H9 (cell line): ENCODE results near the gene ARHGAP22. TPM values are rescaled to one million over a fixed set of nuclear protein-coding genes. Genes with fewer than 3 reads are reported as not detected.

Source experiments
- DNase-seq: peaks from one replicate; pipeline ENCODE4 v3.0.0-alpha.2; 2017
- H2AFZ ChIP-seq: one replicate; pipeline ENCODE4 v1.6.1; 2013; ENCODE audit warnings: mild to moderate bottlenecking, low read length, control low read depth, moderate library complexity
- H2AK5ac ChIP-seq: 2 replicates; pipeline ENCODE4 v1.6.1; 2013; ENCODE audit warnings: low read length, control low read depth, mixed read lengths; ENCODE audit not compliant: insufficient read length
- H2BK120ac ChIP-seq: one replicate; pipeline ENCODE4 v1.6.1; 2013; ENCODE audit warnings: low read depth, mild to moderate bottlenecking, low read length, control low read depth, inconsistent platforms; ENCODE audit not compliant: poor library complexity, severe bottlenecking
- H2BK12ac ChIP-seq: 2 replicates; pipeline ENCODE4 v1.6.1; 2013; ENCODE audit warnings: low read length, control low read depth, mixed read lengths, low read depth; ENCODE audit not compliant: insufficient read length
- H2BK15ac ChIP-seq: 2 replicates; pipeline ENCODE4 v1.6.1; 2013; ENCODE audit warnings: low read depth, low read length, control low read depth
- H2BK20ac ChIP-seq: one replicate; pipeline ENCODE4 v1.6.1; 2013; ENCODE audit warnings: low read depth, mild to moderate bottlenecking, low read length, control low read depth, inconsistent platforms; ENCODE audit not compliant: poor library complexity, severe bottlenecking
- H2BK5ac ChIP-seq: 2 replicates; pipeline ENCODE4 v1.6.1; 2013; ENCODE audit warnings: low read length, control low read depth, mixed read lengths; ENCODE audit not compliant: insufficient read length
- H3K14ac ChIP-seq: 2 replicates; pipeline ENCODE4 v1.6.1; 2013; ENCODE audit warnings: low read length, control low read depth; ENCODE audit not compliant: insufficient read depth
- H3K18ac ChIP-seq: 2 replicates; pipeline ENCODE4 v1.6.1; 2013; ENCODE audit warnings: low read depth, mild to moderate bottlenecking, mixed read lengths, low read length, control low read depth; ENCODE audit not compliant: insufficient read length
- H3K23ac ChIP-seq: 2 replicates; pipeline ENCODE4 v1.6.1; 2013; ENCODE audit warnings: low read length, control low read depth, mixed read lengths, low read depth; ENCODE audit not compliant: insufficient read length
- H3K23me2 ChIP-seq: 2 replicates; pipeline ENCODE4 v1.6.1; 2013; ENCODE audit warnings: low read depth, mild to moderate bottlenecking, mixed read lengths, low read length, control low read depth; ENCODE audit not compliant: insufficient read length, poor library complexity, severe bottlenecking
- H3K27ac ChIP-seq: 2 replicates; pipeline ENCODE4 v1.5.1; 2013; ENCODE audit warnings: low read length, control low read depth, mixed read lengths, low read depth; ENCODE audit not compliant: insufficient read length
- H3K27me3 ChIP-seq: 2 replicates; pipeline ENCODE4 v1.6.1; 2013; ENCODE audit warnings: low read length, control low read depth, inconsistent platforms; ENCODE audit not compliant: insufficient read depth
- H3K4ac ChIP-seq: 2 replicates; pipeline ENCODE4 v1.6.1; 2013; ENCODE audit warnings: low read depth, mild to moderate bottlenecking, control low read depth, inconsistent platforms, low read length, moderate library complexity
- H3K4me1 ChIP-seq: 2 replicates; pipeline ENCODE4 v1.6.1; 2013; ENCODE audit warnings: low read length, control low read depth, inconsistent platforms; ENCODE audit not compliant: insufficient read depth
- H3K4me2 ChIP-seq: 2 replicates; pipeline ENCODE4 v1.6.1; 2013; ENCODE audit warnings: low read length, control low read depth, mixed read lengths; ENCODE audit not compliant: insufficient read length, insufficient read depth
- H3K56ac ChIP-seq: 2 replicates; pipeline ENCODE4 v1.6.1; 2013; ENCODE audit warnings: low read depth, mild to moderate bottlenecking, mixed read lengths, low read length, control low read depth; ENCODE audit not compliant: insufficient read length
- H3K79me1 ChIP-seq: 2 replicates; pipeline ENCODE4 v1.6.1; 2013; ENCODE audit warnings: low read depth, mild to moderate bottlenecking, moderate library complexity, low read length, control low read depth, inconsistent platforms; ENCODE audit not compliant: insufficient read depth, poor library complexity, severe bottlenecking
- H3K79me2 ChIP-seq: 2 replicates; pipeline ENCODE4 v1.6.1; 2013; ENCODE audit warnings: low read length, control low read depth, inconsistent platforms; ENCODE audit not compliant: insufficient read depth
- H3K9ac ChIP-seq: 2 replicates; pipeline ENCODE4 v1.6.1; 2013; ENCODE audit warnings: low read length, control low read depth, mixed read lengths; ENCODE audit not compliant: insufficient read length; ENCODE audit errors: extremely low read depth
- H3K9me3 ChIP-seq: one replicate; pipeline ENCODE4 v1.6.1; 2013; ENCODE audit warnings: low read depth, low read length, inconsistent platforms; ENCODE audit not compliant: control insufficient read depth
- H3T11ph ChIP-seq: one replicate; pipeline ENCODE4 v1.6.1; 2013; ENCODE audit warnings: mild to moderate bottlenecking, low read length, control low read depth, inconsistent platforms
- H4K20me1 ChIP-seq: one replicate; pipeline ENCODE4 v1.6.1; 2013; ENCODE audit not compliant: control insufficient read depth, insufficient read length, insufficient read depth
- H4K5ac ChIP-seq: 2 replicates; pipeline ENCODE4 v1.6.1; 2013; ENCODE audit warnings: low read depth, mild to moderate bottlenecking, mixed read lengths, low read length, control low read depth; ENCODE audit not compliant: insufficient read length
- H4K8ac ChIP-seq: replicated peaks from 2 replicates; pipeline ENCODE4 v1.6.1; 2013; ENCODE audit warnings: low read length, control low read depth, mixed read lengths, low read depth; ENCODE audit not compliant: insufficient read length
- H4K91ac ChIP-seq: 2 replicates; pipeline ENCODE4 v1.6.1; 2013; ENCODE audit warnings: low read depth, mild to moderate bottlenecking, moderate library complexity, mixed read lengths, low read length, control low read depth; ENCODE audit not compliant: insufficient read length
- H3K27ac Mint-ChIP-seq, 3 experiments: 2 replicates in 2 of 3; 3 replicates in 1 of 3; pipeline ENCODE4 v1.8.0; 2020 to 2021; ENCODE audit warnings: mixed read lengths in 3 of 3, mild to moderate bottlenecking in 1 of 3, moderate library complexity in 1 of 3
- H3K27me3 Mint-ChIP-seq: 2 replicates; pipeline ENCODE4 v1.8.0; 2021; ENCODE audit warnings: low read depth, mild to moderate bottlenecking, moderate library complexity, mixed read lengths
- H3K36me3 Mint-ChIP-seq, 3 experiments: 2 replicates in 2 of 3; 3 replicates in 1 of 3; pipeline ENCODE4 v1.8.0; 2020 to 2021; ENCODE audit warnings: low read depth in 3 of 3, mixed read lengths in 3 of 3; ENCODE audit not compliant: insufficient read depth in 1 of 3
- H3K4me1 Mint-ChIP-seq, 2 experiments: 2 replicates each; pipeline ENCODE4 v1.8.0; 2020; ENCODE audit warnings: mixed read lengths in 2 of 2
- H3K4me3 Mint-ChIP-seq, 2 experiments: 2 replicates in 1 of 2; 3 replicates in 1 of 2; pipeline ENCODE4 v1.8.0; 2020 to 2021; ENCODE audit warnings: mild to moderate bottlenecking in 2 of 2, mixed read lengths in 2 of 2, moderate library complexity in 1 of 2
- H3K9me3 Mint-ChIP-seq, 2 experiments: 2 replicates in 1 of 2; 3 replicates in 1 of 2; pipeline ENCODE4 v1.8.0; 2020; ENCODE audit warnings: mild to moderate bottlenecking in 2 of 2, mixed read lengths in 2 of 2, moderate library complexity in 1 of 2
- WGBS: extraction: QIAGEN DNeasy Blood & Tissue Kit; methylation state at CpG from one replicate; pipeline ENCODE4 v1.1.7; 2013; ENCODE audit warnings: missing lambda C conversion rate, low lambda C conversion rate, mixed read lengths; ENCODE audit not compliant: insufficient read length; ENCODE audit errors: extremely low coverage; 5-methylcytosine and 5-hydroxymethylcytosine counted together
- total RNA-seq: library from RNA; stranded (reverse); gene quantifications from 2 replicates; pipeline ENCODE4 v1.2.1, GENCODE V29; 2021
- TF ChIP-seq, protein P1 (sequence below): fragments of 200-600 bp; sonication (generic); conservative IDR thresholded peaks from 3 replicates; pipeline ENCODE4 v1.8.0; 2021; ENCODE audit warnings: antibody characterized with exemption, mild to moderate bottlenecking

ARHGAP22 gene
- total RNA-seq, 1 experiment from 2014 or later = 7.4 TPM

DNA sequence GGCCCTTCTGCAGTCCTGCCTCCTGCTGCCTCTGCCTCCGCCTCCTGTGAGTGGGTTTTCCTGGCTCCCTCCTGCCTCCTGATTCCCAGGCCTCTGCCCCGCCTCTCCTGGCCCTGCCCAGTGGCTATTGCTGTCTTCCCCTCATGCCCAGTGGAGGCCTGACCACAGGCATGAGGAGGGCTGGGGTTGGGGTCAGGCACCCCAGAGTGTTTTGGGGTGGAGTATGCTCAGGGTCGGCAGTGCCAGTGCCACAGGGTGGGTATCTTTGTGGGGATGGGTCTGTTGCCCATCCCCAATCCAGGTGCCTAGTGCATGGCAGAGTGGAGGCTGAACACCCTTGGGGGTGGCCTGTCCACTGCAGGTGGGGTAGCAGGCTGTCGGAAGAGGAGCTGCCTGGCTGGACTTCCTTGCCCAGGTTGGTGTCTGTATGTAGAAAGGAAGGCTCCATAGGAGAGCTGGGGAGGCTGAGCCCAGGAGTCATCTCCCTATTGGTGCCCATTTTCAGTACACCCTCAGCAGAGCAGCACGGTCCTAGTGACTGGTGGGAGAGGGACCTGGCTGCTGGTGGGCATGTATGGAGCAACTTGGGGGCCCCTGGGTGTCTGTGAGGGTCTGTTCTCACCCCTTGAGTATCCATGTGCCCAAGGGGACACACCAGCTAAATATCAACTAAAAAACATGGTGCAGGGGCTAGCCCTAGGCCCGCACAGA is 62.2 kb downstream of the ARHGAP22 start:
- H2BK20ac ChIP-seq = no peak overlapping the region

More for the DNA sequence above, 62.2 kb downstream of the ARHGAP22 start:
- no peak overlapping the region for H4K8ac ChIP-seq
- H2AK5ac ChIP-seq = no peak overlapping the region
- no peak overlapping the region for H3K27ac ChIP-seq
- no peak overlapping the region for H3K18ac ChIP-seq
- H2BK12ac ChIP-seq = no peak overlapping the region
- Mint-ChIP-seq H3K27ac (peak overlapping the region in 1 of 3 experiments; percentile 48; a peak in 1 of 7 replicates), H3K27me3 (peaks cover 2% of the 10 kb centered on the region), H3K9me3 (no peaks in the 10 kb centered on the region; a peak in 1 of 5 replicates), H3K4me1 (peaks cover 37 to 40% of the 10 kb centered on the region in 2 experiments), H3K4me3 (no peak overlapping the region), H3K36me3 (no peaks in the 10 kb centered on the region; a peak in 2 of 7 replicates)
- no peak overlapping the region for H3K23ac ChIP-seq
- no peaks in the 10 kb centered on the region for H3K79me1 ChIP-seq
- no peak overlapping the region for H4K91ac ChIP-seq
- H2BK120ac ChIP-seq = no peak overlapping the region
- H3K23me2 ChIP-seq = no peaks in the 10 kb centered on the region
- no peak overlapping the region for H3K56ac ChIP-seq
- DNase-seq = peak; percentile 37
- H2AFZ ChIP-seq = no peak overlapping the region
- H3K4ac ChIP-seq = no peak overlapping the region
- TF ChIP-seq, protein P1, sequence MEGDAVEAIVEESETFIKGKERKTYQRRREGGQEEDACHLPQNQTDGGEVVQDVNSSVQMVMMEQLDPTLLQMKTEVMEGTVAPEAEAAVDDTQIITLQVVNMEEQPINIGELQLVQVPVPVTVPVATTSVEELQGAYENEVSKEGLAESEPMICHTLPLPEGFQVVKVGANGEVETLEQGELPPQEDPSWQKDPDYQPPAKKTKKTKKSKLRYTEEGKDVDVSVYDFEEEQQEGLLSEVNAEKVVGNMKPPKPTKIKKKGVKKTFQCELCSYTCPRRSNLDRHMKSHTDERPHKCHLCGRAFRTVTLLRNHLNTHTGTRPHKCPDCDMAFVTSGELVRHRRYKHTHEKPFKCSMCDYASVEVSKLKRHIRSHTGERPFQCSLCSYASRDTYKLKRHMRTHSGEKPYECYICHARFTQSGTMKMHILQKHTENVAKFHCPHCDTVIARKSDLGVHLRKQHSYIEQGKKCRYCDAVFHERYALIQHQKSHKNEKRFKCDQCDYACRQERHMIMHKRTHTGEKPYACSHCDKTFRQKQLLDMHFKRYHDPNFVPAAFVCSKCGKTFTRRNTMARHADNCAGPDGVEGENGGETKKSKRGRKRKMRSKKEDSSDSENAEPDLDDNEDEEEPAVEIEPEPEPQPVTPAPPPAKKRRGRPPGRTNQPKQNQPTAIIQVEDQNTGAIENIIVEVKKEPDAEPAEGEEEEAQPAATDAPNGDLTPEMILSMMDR = no peak
- H2BK15ac ChIP-seq = no peak overlapping the region
- H3K4me2 ChIP-seq = no peak overlapping the region
- peaks cover 9% of the 10 kb centered on the region for H3K4me1 ChIP-seq
- H3K14ac ChIP-seq = no peak overlapping the region; the same call in 1 of the 2 replicates
- no CpG with 5 or more reads among the region's 6 CpGs for WGBS
- no peaks in the 10 kb centered on the region for H3K79me2 ChIP-seq
- no peaks in the 10 kb centered on the region for H3K9me3 ChIP-seq
- H2BK5ac ChIP-seq = no peak overlapping the region
- 0 out of 2 replicates have a peak, but pooled peaks cover 2% of the 10 kb centered on the region for H3K27me3 ChIP-seq
- H4K5ac ChIP-seq = no peak overlapping the region
- no peak overlapping the region for H3T11ph ChIP-seq
- H4K20me1 ChIP-seq = no peaks in the 10 kb centered on the region
- H3K9ac ChIP-seq = no peak overlapping the region
